Right lobe of liver (tissue), 4 donors: ENCODE data around the gene SLCO3A1.

Experiments
- POLR2A ChIP-seq: fragments of 450-650 bp; IDR thresholded peaks from one replicate; pipeline ENCODE4 v1.6.1; 2017; ENCODE audit warnings: antibody characterized with exemption, mild to moderate bottlenecking
- TF ChIP-seq, protein P1 (sequence below), 4 donors: fragments of 200-600 bp in 3 of 4; fragments of 450-650 bp in 1 of 4; IDR thresholded peaks; one replicate each; pipeline versions ENCODE4 v1.5.1 to v1.8.0; 2016 to 2022; ENCODE audit warnings: antibody characterized with exemption in 4 of 4, mild to moderate bottlenecking in 2 of 4
- donor health status: DM: no; HTN: no; CAD: no.
- donor health status: DM: no; HTN: no; CAD: no.
- donor health status: DM: no; HTN: yes; CAD: no.

DNA sequence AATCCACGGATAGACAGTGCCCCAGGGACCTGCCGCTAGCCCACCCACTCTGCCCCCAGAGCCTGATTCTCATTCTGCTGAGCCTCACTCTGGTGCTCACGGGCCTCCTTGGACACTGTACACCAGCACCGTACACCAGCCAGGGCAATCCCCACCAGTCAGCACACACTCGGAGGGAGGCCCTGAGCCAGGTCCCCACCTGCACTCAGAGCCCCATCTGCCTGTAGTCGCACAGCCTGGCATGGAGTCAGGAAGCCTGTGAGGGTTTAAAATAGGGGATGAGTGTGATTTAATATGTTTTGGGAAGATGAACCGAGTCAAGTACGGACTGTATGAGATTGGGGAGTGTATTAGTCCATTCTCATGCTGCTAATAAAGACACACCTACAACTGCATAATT, 223.0 kb downstream of the SLCO3A1 start:
- TF ChIP-seq, protein P1, sequence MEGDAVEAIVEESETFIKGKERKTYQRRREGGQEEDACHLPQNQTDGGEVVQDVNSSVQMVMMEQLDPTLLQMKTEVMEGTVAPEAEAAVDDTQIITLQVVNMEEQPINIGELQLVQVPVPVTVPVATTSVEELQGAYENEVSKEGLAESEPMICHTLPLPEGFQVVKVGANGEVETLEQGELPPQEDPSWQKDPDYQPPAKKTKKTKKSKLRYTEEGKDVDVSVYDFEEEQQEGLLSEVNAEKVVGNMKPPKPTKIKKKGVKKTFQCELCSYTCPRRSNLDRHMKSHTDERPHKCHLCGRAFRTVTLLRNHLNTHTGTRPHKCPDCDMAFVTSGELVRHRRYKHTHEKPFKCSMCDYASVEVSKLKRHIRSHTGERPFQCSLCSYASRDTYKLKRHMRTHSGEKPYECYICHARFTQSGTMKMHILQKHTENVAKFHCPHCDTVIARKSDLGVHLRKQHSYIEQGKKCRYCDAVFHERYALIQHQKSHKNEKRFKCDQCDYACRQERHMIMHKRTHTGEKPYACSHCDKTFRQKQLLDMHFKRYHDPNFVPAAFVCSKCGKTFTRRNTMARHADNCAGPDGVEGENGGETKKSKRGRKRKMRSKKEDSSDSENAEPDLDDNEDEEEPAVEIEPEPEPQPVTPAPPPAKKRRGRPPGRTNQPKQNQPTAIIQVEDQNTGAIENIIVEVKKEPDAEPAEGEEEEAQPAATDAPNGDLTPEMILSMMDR (IDR thresholded peaks at IDR 0.05) = no peak
- no peak for TF ChIP-seq POLR2A
